ENCODE results near the gene ITCH.
"Not testable (repeated sequence)": the region's sequence is repeated elsewhere in the genome, so short reads cannot be mapped to it uniquely, and the experiment has no call there.

- TF ChIP-seq, protein P1, sequence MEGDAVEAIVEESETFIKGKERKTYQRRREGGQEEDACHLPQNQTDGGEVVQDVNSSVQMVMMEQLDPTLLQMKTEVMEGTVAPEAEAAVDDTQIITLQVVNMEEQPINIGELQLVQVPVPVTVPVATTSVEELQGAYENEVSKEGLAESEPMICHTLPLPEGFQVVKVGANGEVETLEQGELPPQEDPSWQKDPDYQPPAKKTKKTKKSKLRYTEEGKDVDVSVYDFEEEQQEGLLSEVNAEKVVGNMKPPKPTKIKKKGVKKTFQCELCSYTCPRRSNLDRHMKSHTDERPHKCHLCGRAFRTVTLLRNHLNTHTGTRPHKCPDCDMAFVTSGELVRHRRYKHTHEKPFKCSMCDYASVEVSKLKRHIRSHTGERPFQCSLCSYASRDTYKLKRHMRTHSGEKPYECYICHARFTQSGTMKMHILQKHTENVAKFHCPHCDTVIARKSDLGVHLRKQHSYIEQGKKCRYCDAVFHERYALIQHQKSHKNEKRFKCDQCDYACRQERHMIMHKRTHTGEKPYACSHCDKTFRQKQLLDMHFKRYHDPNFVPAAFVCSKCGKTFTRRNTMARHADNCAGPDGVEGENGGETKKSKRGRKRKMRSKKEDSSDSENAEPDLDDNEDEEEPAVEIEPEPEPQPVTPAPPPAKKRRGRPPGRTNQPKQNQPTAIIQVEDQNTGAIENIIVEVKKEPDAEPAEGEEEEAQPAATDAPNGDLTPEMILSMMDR (IDR thresholded peaks at IDR 0.05), result not testable (repeated sequence)
- not testable (repeated sequence) for TF ChIP-seq EP300 (IDR thresholded peaks at IDR 0.05)
Observed at GRCh38 chr20:34441423-34441822, 78.3 kb downstream of the ITCH start.

Measured in ovary (tissue), 3 donors.